H9 (cell line): ENCODE data around the gene ZNF613. TPM values are rescaled to one million over a fixed set of nuclear protein-coding genes. Genes with fewer than 3 reads are reported as not detected.

ENCODE experiments used
- DNase-seq: peaks from one replicate; pipeline ENCODE4 v3.0.0-alpha.2; 2017
- H2AFZ ChIP-seq: one replicate; pipeline ENCODE4 v1.6.1; 2013; ENCODE audit warnings: mild to moderate bottlenecking, low read length, control low read depth, moderate library complexity
- H2AK5ac ChIP-seq: 2 replicates; pipeline ENCODE4 v1.6.1; 2013; ENCODE audit warnings: low read length, control low read depth, mixed read lengths; ENCODE audit not compliant: insufficient read length
- H2BK120ac ChIP-seq: one replicate; pipeline ENCODE4 v1.6.1; 2013; ENCODE audit warnings: low read depth, mild to moderate bottlenecking, low read length, control low read depth, inconsistent platforms; ENCODE audit not compliant: poor library complexity, severe bottlenecking
- H2BK12ac ChIP-seq: 2 replicates; pipeline ENCODE4 v1.6.1; 2013; ENCODE audit warnings: low read length, control low read depth, mixed read lengths, low read depth; ENCODE audit not compliant: insufficient read length
- H2BK15ac ChIP-seq: 2 replicates; pipeline ENCODE4 v1.6.1; 2013; ENCODE audit warnings: low read depth, low read length, control low read depth
- H2BK20ac ChIP-seq: one replicate; pipeline ENCODE4 v1.6.1; 2013; ENCODE audit warnings: low read depth, mild to moderate bottlenecking, low read length, control low read depth, inconsistent platforms; ENCODE audit not compliant: poor library complexity, severe bottlenecking
- H2BK5ac ChIP-seq: 2 replicates; pipeline ENCODE4 v1.6.1; 2013; ENCODE audit warnings: low read length, control low read depth, mixed read lengths; ENCODE audit not compliant: insufficient read length
- H3K14ac ChIP-seq: 2 replicates; pipeline ENCODE4 v1.6.1; 2013; ENCODE audit warnings: low read length, control low read depth; ENCODE audit not compliant: insufficient read depth
- H3K18ac ChIP-seq: 2 replicates; pipeline ENCODE4 v1.6.1; 2013; ENCODE audit warnings: low read depth, mild to moderate bottlenecking, mixed read lengths, low read length, control low read depth; ENCODE audit not compliant: insufficient read length
- H3K23ac ChIP-seq: 2 replicates; pipeline ENCODE4 v1.6.1; 2013; ENCODE audit warnings: low read length, control low read depth, mixed read lengths, low read depth; ENCODE audit not compliant: insufficient read length
- H3K23me2 ChIP-seq: 2 replicates; pipeline ENCODE4 v1.6.1; 2013; ENCODE audit warnings: low read depth, mild to moderate bottlenecking, mixed read lengths, low read length, control low read depth; ENCODE audit not compliant: insufficient read length, poor library complexity, severe bottlenecking
- H3K27ac ChIP-seq: 2 replicates; pipeline ENCODE4 v1.5.1; 2013; ENCODE audit warnings: low read length, control low read depth, mixed read lengths, low read depth; ENCODE audit not compliant: insufficient read length
- H3K27me3 ChIP-seq: 2 replicates; pipeline ENCODE4 v1.6.1; 2013; ENCODE audit warnings: low read length, control low read depth, inconsistent platforms; ENCODE audit not compliant: insufficient read depth
- H3K4ac ChIP-seq: 2 replicates; pipeline ENCODE4 v1.6.1; 2013; ENCODE audit warnings: low read depth, mild to moderate bottlenecking, control low read depth, inconsistent platforms, low read length, moderate library complexity
- H3K4me1 ChIP-seq: 2 replicates; pipeline ENCODE4 v1.6.1; 2013; ENCODE audit warnings: low read length, control low read depth, inconsistent platforms; ENCODE audit not compliant: insufficient read depth
- H3K4me2 ChIP-seq: 2 replicates; pipeline ENCODE4 v1.6.1; 2013; ENCODE audit warnings: low read length, control low read depth, mixed read lengths; ENCODE audit not compliant: insufficient read length, insufficient read depth
- H3K56ac ChIP-seq: 2 replicates; pipeline ENCODE4 v1.6.1; 2013; ENCODE audit warnings: low read depth, mild to moderate bottlenecking, mixed read lengths, low read length, control low read depth; ENCODE audit not compliant: insufficient read length
- H3K79me1 ChIP-seq: 2 replicates; pipeline ENCODE4 v1.6.1; 2013; ENCODE audit warnings: low read depth, mild to moderate bottlenecking, moderate library complexity, low read length, control low read depth, inconsistent platforms; ENCODE audit not compliant: insufficient read depth, poor library complexity, severe bottlenecking
- H3K79me2 ChIP-seq: 2 replicates; pipeline ENCODE4 v1.6.1; 2013; ENCODE audit warnings: low read length, control low read depth, inconsistent platforms; ENCODE audit not compliant: insufficient read depth
- H3K9ac ChIP-seq: 2 replicates; pipeline ENCODE4 v1.6.1; 2013; ENCODE audit warnings: low read length, control low read depth, mixed read lengths; ENCODE audit not compliant: insufficient read length; ENCODE audit errors: extremely low read depth
- H3K9me3 ChIP-seq: one replicate; pipeline ENCODE4 v1.6.1; 2013; ENCODE audit warnings: low read depth, low read length, inconsistent platforms; ENCODE audit not compliant: control insufficient read depth
- H3T11ph ChIP-seq: one replicate; pipeline ENCODE4 v1.6.1; 2013; ENCODE audit warnings: mild to moderate bottlenecking, low read length, control low read depth, inconsistent platforms
- H4K20me1 ChIP-seq: one replicate; pipeline ENCODE4 v1.6.1; 2013; ENCODE audit not compliant: control insufficient read depth, insufficient read length, insufficient read depth
- H4K5ac ChIP-seq: 2 replicates; pipeline ENCODE4 v1.6.1; 2013; ENCODE audit warnings: low read depth, mild to moderate bottlenecking, mixed read lengths, low read length, control low read depth; ENCODE audit not compliant: insufficient read length
- H4K8ac ChIP-seq: replicated peaks from 2 replicates; pipeline ENCODE4 v1.6.1; 2013; ENCODE audit warnings: low read length, control low read depth, mixed read lengths, low read depth; ENCODE audit not compliant: insufficient read length
- H4K91ac ChIP-seq: 2 replicates; pipeline ENCODE4 v1.6.1; 2013; ENCODE audit warnings: low read depth, mild to moderate bottlenecking, moderate library complexity, mixed read lengths, low read length, control low read depth; ENCODE audit not compliant: insufficient read length
- H3K27ac Mint-ChIP-seq, 3 experiments: 2 replicates in 2 of 3; 3 replicates in 1 of 3; pipeline ENCODE4 v1.8.0; 2020 to 2021; ENCODE audit warnings: mixed read lengths in 3 of 3, mild to moderate bottlenecking in 1 of 3, moderate library complexity in 1 of 3
- H3K27me3 Mint-ChIP-seq: 2 replicates; pipeline ENCODE4 v1.8.0; 2021; ENCODE audit warnings: low read depth, mild to moderate bottlenecking, moderate library complexity, mixed read lengths
- H3K36me3 Mint-ChIP-seq, 3 experiments: 2 replicates in 2 of 3; 3 replicates in 1 of 3; pipeline ENCODE4 v1.8.0; 2020 to 2021; ENCODE audit warnings: low read depth in 3 of 3, mixed read lengths in 3 of 3; ENCODE audit not compliant: insufficient read depth in 1 of 3
- H3K4me1 Mint-ChIP-seq, 2 experiments: 2 replicates each; pipeline ENCODE4 v1.8.0; 2020; ENCODE audit warnings: mixed read lengths in 2 of 2
- H3K4me3 Mint-ChIP-seq, 2 experiments: 2 replicates in 1 of 2; 3 replicates in 1 of 2; pipeline ENCODE4 v1.8.0; 2020 to 2021; ENCODE audit warnings: mild to moderate bottlenecking in 2 of 2, mixed read lengths in 2 of 2, moderate library complexity in 1 of 2
- H3K9me3 Mint-ChIP-seq, 2 experiments: 2 replicates in 1 of 2; 3 replicates in 1 of 2; pipeline ENCODE4 v1.8.0; 2020; ENCODE audit warnings: mild to moderate bottlenecking in 2 of 2, mixed read lengths in 2 of 2, moderate library complexity in 1 of 2
- CTCF ChIP-seq: fragments of 200-600 bp; sonication (generic); conservative IDR thresholded peaks from 3 replicates; pipeline ENCODE4 v1.8.0; 2021; ENCODE audit warnings: antibody characterized with exemption, mild to moderate bottlenecking
- WGBS: extraction: QIAGEN DNeasy Blood & Tissue Kit; methylation state at CpG from one replicate; pipeline ENCODE4 v1.1.7; 2013; ENCODE audit warnings: missing lambda C conversion rate, low lambda C conversion rate, mixed read lengths; ENCODE audit not compliant: insufficient read length; ENCODE audit errors: extremely low coverage; 5-methylcytosine and 5-hydroxymethylcytosine counted together
- total RNA-seq: library from RNA; stranded (reverse); gene quantifications from 2 replicates; pipeline ENCODE4 v1.2.1, GENCODE V29; 2021

The ZNF613 gene
- total RNA-seq, 1 experiment from 2014 or later: 20.6 TPM

- no peak overlapping the region for H4K8ac ChIP-seq
- peaks cover 7% of the 10 kb centered on the region; the same call in 1 of the 2 replicates for H3K79me2 ChIP-seq
- no peaks in the 10 kb centered on the region for H3K4me1 ChIP-seq
- no peak overlapping the region for H2BK20ac ChIP-seq
- H2AK5ac ChIP-seq: no peak overlapping the region
- H2BK15ac ChIP-seq: no peak overlapping the region
- H3K23ac ChIP-seq: no peak overlapping the region
- H2BK120ac ChIP-seq: no peak overlapping the region
- Mint-ChIP-seq H3K4me3 (no peak overlapping the region), H3K36me3 (peaks cover 78 to 95% (median 87%) of the 10 kb centered on the region in 3 experiments), H3K4me1 (peaks cover 10 to 18% of the 10 kb centered on the region in 2 experiments), H3K27me3 (peaks cover 3% of the 10 kb centered on the region), H3K9me3 (peaks cover 83% of the 10 kb centered on the region in 2 experiments), H3K27ac (no peak overlapping the region)
- H2AFZ ChIP-seq: no peak overlapping the region
- no peak overlapping the region for H3K18ac ChIP-seq
- no peak overlapping the region for H3K14ac ChIP-seq
- no peak overlapping the region for H2BK12ac ChIP-seq
- no peaks in the 10 kb centered on the region for H3K27me3 ChIP-seq
- no peak overlapping the region for H3T11ph ChIP-seq
- no peak for TF ChIP-seq CTCF
- H4K5ac ChIP-seq: no peak overlapping the region
- H3K79me1 ChIP-seq: peaks cover 3% of the 10 kb centered on the region
- no peak for DNase-seq
- no peak overlapping the region for H2BK5ac ChIP-seq
- H3K9ac ChIP-seq: no peak overlapping the region
- H3K27ac ChIP-seq: no peak overlapping the region
- H3K4me2 ChIP-seq: no peak overlapping the region
- H3K23me2 ChIP-seq: peaks cover 3% of the 10 kb centered on the region
- no peak overlapping the region for H3K56ac ChIP-seq
- no peak overlapping the region for H4K91ac ChIP-seq
- H3K9me3 ChIP-seq: peaks cover 72% of the 10 kb centered on the region
- no CpG with 5 or more reads among the region's 10 CpGs for WGBS
- no peaks in the 10 kb centered on the region for H4K20me1 ChIP-seq
- H3K4ac ChIP-seq: no peak overlapping the region
Observed at GRCh38 chr19:51891193-51891747, 36.0 kb upstream of the ZNF613 start.
